ENCODE data around the gene AMPD1.

GRCh38 chr1:114719424-114719787 lies 24.1 kb upstream of the AMPD1 start:
- TF ChIP-seq CTCF (IDR thresholded peaks at IDR 0.05) (no peak), POLR2A (IDR thresholded peaks at IDR 0.05) (no peak)
